GM18520 (cell line): ENCODE measurements around the gene FOXO6.

Experiments
- ATAC-seq: cut with Tn5 transposase; IDR thresholded peaks from one replicate; pipeline ENCODE4 v1.9.1; 2021; ENCODE audit not compliant: unreplicated experiment

Gene FOXO6

DNA sequence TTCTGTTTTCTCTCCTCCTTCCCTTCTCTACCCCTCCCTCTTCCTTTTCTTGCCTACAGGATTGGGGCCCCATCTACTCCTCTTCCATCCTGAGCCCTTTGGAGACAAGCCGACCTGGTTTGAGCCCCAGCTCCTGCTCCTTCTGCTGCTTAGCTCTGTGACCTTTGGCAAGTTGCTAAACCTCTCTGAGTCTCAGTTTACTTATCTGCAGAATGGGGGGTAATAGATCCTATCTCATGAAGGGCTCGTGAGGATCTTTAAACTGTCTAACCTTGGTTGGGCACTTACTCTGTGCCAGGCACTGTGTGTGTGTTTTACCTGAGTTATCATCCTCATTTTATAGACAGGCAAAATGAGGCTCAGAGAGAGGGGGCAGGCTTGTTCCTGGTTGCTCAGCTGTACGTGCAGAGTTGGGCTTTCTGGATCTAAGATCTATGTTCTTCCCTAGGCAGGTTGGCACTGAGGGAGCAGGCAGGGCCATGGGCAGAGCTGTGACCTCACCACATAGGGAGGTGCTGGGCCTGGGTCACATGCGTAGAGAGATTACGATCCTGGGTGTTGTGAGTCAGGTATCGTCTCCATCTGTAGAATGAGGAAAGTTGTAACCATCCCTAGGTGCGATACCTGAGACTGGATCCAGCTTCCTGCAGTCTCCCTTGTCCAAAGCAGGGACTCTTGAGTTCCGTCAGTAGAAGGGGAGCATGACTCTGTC, 58.5 kb downstream of the FOXO6 start:
- ATAC-seq, result no peak

GRCh38 chr1:41420351-41420750, 59.1 kb downstream of the FOXO6 start:
- ATAC-seq, result no peak

DNA sequence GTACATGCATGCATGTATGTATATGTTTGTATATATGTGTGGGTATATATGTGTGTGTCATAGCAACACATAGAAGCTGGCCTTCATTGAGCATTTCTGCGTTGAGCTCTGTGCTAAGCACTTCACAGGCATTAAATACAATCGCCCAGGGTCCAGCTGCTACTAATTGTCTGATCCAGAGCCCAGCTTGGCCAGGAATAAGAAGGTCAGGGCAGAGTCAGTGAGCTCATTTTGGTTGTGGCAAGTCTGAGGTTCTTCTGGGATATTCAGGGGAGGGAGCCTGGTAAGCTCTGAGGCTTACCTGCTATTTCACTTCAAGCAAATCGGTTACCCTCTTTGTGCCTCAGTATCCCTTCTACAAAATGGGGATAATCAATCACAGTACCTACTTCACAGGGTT, 59.6 kb downstream of the FOXO6 start:
- ATAC-seq, result no peak

DNA sequence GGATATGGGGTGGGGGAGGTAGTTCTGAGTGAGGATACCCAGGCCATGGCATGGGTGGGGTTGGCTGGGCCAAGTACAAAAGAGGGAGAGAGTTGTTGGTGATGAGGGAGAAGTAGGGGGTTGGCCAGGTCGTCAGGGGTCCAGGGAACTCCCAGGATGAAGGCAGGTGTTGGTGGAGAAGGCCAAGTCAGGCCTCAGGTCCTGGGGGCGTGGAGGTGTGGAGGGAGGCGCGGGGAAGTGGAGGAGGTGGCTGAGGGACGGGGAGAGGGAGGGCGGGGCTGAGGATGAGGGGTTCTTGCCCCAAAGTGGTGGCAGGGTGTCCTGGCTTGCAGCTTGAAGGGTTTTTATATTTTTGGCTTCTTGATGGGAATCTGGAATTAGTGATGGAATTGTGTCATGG, 61.1 kb downstream of the FOXO6 start:
- no peak for ATAC-seq

DNA sequence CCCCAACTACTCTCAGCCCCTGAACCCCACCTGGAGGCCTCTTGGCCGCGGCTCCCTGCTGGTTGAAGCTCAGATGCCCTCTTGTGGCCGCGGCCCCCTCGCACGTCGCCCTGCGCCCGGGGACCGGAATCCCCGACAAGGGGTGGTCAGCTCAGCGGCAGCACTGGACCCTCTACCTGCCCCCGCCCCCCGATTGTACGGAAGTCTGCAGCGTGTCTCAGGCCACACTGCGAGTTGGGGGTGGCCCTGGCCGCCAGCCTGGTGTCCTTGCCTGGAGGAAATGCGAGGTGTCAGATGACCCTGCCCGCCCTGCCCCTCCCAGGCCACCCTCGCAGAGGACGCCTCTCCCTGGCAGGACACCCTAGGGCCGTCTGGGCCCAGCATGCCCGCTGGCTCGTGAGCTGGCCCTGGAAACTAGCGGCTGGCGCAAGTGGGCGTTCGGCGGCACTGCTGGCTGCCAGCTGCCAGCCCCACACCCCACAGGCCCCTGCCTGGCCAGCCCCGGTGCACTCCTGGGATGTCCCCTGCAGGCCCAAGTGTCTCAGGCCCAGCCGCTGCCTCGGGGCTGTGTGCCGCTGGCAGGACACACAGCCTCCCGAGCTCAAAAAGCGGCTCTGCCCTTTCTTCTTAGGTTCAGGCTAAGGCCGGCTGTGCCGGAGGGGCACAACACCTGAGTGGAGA, 62.4 kb downstream of the FOXO6 start:
- no peak for ATAC-seq

- no peak for ATAC-seq
Observed at GRCh38 chr1:41424581-41425118, 63.4 kb downstream of the FOXO6 start.

- ATAC-seq, result no peak
Observed at GRCh38 chr1:41425369-41425768, 64.1 kb downstream of the FOXO6 start.

- ATAC-seq, result no peak
Observed at GRCh38 chr1:41426201-41426890, 65.1 kb downstream of the FOXO6 start.

DNA sequence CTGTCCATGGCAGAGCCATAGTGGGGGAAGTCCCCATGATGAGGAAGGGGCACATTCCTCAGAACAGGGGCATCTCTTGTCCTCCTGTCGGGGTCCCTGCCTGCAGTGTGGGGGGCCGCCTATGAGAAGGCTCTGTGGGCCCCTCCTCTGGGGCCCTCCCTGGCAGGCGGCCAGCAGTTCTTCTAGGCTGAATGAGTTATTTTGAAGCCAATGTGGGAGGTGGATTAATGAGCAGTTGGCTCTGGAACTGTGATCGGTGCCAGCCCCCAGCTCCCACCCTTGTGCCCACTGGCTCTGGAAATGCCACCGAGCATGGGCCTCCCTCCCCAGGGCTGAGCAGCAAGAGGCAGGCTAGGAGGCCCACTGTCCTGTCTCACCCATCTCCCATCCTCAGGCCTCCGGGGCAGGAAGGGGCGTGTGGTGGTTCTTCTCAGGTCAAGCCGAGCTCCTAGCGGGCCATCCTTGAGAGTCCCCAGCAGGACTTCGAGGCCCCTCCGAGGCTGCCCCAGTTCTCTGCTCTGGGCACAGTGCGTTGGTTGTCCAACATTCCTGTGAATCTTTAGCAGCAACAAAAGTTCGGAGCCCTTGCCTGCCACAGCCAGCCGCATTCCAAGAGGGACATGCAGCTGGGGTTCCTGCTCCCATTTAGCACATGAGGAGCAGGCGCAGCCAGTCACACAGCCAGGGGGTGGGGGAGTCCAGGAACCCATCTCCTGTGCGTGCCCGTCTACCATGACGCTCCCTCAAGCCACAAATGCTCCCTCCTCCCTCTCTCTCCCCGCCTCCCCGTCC, 66.1 kb downstream of the FOXO6 start:
- no peak for ATAC-seq

DNA sequence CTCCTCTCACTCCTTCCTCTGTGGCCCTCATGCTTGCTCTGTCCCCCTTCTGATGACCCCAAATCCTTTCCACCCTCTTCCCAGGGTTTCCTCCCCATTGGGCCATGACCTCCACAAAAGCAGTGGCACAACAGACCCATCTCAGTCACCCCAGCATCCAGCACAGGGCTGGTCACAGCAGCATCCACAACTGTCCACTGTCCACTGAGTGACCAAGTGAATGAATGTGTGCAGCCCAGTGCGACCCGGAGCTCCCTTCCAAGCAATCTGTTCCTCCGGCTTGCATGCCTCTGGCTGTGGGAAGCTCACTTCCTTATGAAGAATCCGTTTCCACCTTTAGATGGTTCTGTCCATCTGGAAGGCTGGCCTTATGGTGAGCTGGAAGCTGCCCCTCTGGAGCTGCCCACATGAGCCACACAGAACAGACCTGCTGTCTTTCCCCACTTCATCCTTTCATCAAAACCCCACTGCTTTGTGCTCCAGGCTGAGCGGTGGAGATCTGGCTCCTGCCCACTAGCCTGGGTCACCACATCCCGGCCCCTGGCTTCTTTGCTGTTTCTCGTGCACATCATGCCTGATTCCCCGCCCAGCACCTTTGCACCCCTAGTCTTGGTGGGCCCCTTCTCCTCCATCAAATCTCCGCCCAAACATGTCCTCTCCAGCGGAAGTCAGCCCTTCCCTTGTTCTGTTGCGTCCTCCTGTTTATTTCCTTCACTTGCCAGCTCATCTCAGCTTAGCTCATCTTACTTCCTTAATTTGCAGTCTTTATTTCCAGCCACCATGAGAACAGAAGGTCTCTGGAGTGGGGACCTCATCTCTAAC, 66.9 kb downstream of the FOXO6 start:
- no peak for ATAC-seq

- no peak for ATAC-seq
Observed at GRCh38 chr1:41428738-41429640, 67.8 kb downstream of the FOXO6 start.

- no peak for ATAC-seq
Observed at GRCh38 chr1:41429641-41430035, 68.4 kb downstream of the FOXO6 start.

DNA sequence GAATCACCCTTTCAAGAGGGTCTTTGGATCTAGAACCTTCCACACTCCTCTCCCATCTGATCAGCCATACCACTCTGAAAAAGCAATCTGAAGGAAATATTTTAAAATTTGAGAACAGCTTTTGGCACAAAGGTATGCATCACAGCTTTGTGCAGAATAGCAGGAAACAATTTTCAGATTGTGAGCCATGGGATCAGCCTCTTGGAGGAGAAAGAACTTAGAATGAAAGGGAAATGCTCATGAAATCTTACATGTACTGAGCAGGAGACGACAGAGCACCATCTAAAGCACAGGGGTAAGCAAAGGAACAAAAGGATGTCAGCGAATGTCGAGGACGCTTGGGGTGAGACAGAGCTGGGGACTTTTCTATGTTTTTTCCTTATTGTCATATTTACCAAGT, 68.8 kb downstream of the FOXO6 start:
- no peak for ATAC-seq

DNA sequence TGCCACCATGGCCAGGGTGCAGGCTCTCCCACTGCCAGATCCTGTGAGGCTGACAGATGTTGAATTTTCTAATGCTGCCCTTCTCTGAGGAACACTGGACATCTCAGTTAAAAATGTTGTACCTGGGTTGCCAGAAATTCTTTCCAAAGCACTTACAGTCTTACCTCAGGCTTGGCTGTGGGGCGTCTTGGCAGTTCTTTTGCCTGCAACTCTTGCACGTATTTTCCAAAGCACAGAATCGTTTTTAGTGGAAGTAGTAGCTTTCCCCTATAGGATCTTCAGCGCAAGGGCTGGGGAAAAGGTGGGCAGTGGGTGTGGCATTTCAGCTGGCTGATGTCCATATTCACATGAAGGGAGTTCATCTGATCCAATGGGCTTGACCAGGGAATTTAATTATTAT, 69.3 kb downstream of the FOXO6 start:
- ATAC-seq, result no peak

DNA sequence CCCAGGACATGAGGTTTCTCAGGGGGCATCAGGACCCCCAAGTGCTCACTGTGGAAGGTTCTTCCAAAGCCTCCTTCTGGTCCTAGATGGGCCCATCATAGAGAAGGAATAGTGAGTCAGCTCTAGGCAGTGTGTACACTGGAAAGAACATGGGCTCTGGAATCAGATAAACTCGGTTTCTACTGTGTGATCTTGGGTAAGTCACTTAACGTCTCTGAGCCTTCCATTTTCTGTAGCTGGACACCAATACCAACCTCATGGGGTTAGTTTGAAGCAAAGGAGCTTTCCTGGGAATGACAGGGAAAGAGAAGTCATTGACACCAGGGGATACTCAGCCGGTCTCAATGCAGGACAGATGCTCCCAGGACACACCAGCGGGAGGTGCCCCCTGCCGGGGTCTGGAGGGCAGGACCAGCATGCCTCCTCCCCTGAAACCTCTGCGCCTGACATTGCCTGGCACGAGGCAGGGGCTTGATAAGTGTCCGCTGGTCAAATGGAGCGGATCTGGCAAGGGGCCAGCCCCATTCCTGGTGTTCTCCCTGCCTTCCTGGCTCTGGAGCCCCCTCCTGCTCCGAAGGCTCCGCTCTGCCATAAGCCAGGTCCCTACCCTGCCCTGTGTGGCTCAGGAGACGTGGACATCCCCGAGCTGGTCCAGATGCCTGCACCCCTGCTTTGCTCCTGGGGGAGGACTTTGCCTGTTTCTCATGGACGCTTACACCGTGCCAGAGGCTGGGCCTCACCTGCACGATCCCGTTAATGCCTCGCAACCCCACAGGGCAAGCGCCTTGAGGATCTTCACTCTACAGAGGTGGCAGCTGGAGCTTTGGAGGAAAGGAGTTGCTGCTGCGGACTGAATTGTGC, 70.5 kb downstream of the FOXO6 start:
- no peak for ATAC-seq
